D721Med (cell line): ENCODE measurements around the gene KCNA1.
"Not testable (repeated sequence)": the region's sequence is repeated elsewhere in the genome, so short reads cannot be mapped to it uniquely, and the experiment has no call there.

Experiments used
- DNase-seq: peaks from one replicate; pipeline ENCODE4 v3.0.0; 2011; ENCODE audit warnings: low spot score; ENCODE audit not compliant: insufficient read length
- FAIRE-seq: peaks from 2 replicates; lab custom pipeline; 2011; peaks lifted over from hg19 to GRCh38; lab: Jason Lieb, UNC
- TF ChIP-seq, protein P1 (sequence below): IDR thresholded peaks from 2 replicates; pipeline ENCODE4 v1.5.1; 2012; ENCODE audit warnings: mild to moderate bottlenecking, control low read depth; ENCODE audit not compliant: insufficient read depth; ENCODE audit errors: missing control alignments

The KCNA1 gene

DNA sequence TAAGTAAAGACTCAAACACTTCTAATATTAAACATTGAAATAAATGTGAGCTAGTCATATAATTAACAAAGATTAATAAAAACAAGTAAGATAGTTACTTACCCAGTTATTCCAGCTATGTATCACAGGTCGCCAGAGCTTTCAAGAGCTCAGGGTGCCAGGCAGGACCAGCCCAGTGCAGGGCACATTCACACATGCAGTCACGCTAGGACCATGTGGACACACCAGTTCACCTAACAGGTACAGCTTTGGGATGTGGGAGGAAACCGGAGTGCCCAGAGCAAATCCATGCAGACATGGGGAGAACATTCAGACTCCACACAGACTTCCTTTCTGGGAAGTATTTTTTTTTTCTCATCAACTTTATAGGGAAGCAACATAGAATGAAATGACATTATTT, 39.3 kb upstream of the KCNA1 start:
- FAIRE-seq (no peak), DNase-seq (no peak)
- TF ChIP-seq, protein P1, sequence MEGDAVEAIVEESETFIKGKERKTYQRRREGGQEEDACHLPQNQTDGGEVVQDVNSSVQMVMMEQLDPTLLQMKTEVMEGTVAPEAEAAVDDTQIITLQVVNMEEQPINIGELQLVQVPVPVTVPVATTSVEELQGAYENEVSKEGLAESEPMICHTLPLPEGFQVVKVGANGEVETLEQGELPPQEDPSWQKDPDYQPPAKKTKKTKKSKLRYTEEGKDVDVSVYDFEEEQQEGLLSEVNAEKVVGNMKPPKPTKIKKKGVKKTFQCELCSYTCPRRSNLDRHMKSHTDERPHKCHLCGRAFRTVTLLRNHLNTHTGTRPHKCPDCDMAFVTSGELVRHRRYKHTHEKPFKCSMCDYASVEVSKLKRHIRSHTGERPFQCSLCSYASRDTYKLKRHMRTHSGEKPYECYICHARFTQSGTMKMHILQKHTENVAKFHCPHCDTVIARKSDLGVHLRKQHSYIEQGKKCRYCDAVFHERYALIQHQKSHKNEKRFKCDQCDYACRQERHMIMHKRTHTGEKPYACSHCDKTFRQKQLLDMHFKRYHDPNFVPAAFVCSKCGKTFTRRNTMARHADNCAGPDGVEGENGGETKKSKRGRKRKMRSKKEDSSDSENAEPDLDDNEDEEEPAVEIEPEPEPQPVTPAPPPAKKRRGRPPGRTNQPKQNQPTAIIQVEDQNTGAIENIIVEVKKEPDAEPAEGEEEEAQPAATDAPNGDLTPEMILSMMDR, result no peak

DNA sequence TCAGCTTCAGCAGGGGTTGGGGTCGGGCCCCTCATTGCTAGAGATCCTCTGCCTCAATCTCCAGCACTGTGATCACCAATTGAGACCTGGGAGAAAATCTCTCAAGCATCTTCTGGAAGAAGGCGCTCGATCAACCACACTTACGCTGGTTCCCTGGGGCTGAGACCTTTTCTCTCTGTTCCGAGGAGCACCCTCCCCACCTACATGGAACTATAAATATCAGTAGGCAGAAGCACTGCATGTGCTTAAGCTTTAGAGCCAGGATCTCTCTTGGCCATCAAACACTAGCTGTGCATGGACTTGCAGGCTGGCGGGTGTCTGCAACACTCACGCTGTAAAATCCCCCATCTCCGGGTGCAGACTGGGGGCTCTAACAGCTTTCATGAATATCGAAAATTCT, 38.2 kb upstream of the KCNA1 start:
- FAIRE-seq (no peak), DNase-seq (no peak)
- TF ChIP-seq, protein P1, result no peak

DNA sequence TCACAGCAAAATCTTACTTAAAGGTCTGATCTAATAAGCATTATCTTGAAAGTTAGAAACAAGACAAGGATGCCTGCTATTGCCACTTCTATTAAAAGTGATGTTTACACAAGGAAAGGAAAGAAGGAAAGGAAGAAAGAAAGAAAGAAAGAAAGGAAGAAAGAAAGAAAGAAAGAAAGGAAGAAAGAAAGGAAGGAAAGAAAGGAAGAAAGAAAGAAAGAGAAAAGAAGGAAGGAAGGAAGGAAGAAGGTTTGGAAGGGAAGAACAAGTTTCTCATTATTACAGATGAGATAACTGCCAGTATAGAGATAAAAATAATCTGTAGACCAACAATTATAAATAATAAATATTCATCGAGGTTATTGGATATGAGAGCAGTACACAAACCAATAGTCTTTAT, 35.8 kb upstream of the KCNA1 start:
- TF ChIP-seq, protein P1, result no peak
- DNase-seq (no peak), FAIRE-seq (no peak)

DNA sequence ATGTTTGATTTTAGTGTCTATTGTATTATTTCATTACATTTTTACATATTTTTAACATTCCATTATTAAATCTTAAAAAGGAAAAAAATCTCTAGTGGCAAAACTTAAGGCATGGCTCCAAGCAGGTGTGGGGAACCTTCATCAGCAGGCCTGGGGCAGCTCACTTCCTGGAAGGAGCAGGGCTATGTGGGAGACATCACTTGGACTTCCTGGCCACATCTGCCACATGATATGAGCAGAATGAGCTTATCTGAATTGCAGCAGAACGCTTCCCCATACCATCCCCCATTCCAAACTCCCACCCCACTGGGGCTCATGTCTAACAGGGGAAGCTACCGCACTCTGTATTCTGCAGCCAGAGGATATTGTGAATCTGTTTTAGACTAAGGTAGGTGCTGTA, 35.0 kb upstream of the KCNA1 start:
- DNase-seq (no peak), FAIRE-seq (no peak)
- TF ChIP-seq, protein P1, result no peak

DNA sequence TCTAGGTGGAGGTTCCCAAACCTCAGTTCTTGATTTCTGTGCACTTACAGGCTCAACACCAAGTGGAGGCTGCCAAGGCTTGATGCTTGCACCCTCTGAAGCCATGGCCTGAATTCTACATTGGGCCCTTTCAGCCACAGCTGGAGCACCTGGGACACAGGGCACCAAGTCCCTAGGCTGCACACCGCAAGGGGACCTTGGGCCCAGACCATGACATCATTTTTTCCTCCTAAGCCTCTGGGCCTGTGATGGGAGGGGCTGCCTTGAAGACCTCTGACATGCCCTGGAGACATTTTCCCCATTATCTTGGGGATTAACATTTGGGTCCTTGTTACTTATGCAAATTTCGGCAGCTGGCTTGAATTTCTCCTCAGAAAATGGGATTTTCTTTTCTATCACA, 30.2 kb upstream of the KCNA1 start:
- not testable (repeated sequence) for FAIRE-seq, DNase-seq

DNA sequence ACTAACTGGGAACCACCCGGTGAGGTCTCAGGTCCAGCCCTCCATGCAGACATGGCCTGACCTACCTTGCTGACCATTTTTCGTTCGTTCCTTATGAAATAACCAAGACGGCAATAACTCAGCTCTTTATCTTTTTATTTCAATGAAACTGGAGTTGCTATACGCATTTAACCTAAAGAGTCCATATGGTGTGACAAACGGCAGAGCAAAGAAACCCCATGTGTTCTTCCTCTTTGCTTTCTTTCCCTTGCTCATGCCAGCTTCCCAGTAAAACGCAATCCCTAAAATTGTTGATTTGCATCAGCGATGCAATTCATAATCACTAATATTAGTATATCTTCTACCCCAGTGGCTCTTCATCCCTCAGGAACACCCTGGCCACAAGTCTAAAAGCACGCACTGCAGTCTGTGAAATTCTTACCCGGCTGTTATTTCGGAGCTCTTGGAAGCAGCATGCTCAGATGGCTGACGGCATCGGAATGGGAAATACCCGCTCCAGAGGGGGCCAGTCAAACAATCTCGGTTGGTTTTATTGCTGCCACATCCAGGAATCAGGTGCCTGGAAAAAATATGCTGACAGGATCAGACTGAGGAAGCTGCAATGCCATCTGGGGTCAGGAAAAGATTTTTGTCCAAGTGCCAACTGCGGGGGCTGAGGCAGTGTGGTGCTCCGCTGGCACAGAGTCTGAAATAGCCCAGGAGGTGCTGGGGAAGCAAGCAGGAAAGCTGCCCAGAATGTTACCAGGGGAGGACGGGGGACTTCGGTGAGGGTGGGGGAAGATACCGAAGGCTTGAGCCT, 28.2 kb upstream of the KCNA1 start:
- DNase-seq (no peak), FAIRE-seq (no peak)
- TF ChIP-seq, protein P1, result no peak

DNA sequence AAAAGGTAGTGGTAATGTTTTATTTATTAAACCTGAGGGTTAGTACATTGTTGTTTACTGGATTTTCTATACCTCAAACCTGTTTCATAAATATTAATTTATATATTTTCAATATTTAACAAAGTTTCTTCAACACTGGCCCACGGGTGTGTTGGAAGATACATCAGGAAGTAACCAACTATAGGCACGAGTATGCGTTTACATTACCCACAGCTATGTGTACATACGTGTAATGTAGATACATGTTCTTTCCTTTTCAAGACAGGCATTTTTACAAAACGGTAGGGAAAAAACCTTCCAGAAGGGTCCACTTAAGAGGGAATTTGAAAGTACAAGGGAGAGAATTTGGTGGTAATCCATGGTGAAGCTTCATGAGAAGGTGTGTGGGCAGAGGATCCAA, 17.8 kb upstream of the KCNA1 start:
- no peak for FAIRE-seq
- TF ChIP-seq, protein P1, result no peak
- DNase-seq, result no peak

DNA sequence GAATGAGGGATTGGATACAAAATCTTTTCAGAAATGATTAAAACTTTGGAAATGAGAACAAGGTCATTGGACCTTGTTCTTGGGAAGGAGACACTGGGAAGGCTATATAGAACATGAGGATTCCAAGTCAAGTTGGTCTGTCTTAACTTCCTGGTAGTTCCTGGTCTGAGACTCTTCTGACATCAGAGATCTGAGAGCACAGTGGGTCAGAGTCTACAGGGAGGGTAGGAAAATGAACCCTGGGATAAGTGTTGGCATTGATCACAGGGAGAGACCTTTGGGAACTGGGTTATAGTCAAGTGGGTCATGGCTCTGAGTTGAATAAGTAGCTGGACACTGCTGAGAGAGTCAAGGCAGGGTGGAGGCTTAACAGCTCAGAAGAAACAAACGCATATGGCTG, 17.3 kb upstream of the KCNA1 start:
- DNase-seq (no peak), FAIRE-seq (no peak)
- TF ChIP-seq, protein P1, result no peak
